Upper lobe of right lung (tissue), 1 donor: ENCODE data around the gene GRM1. TPM values are rescaled to one million over a fixed set of nuclear protein-coding genes. Genes with fewer than 3 reads are reported as not detected.

ENCODE experiments used
- ATAC-seq: fragments of 200-7000 bp; cut with Tn5 transposase; one replicate; pipeline ENCODE4 v1.9.1; 2020; ENCODE audit warnings: mild to moderate bottlenecking, moderate library complexity
- DNase-seq: peaks from one replicate; pipeline ENCODE4 v3.0.0-alpha.2; 2020
- H3K27ac ChIP-seq: fragments of 200-600 bp; one replicate; pipeline ENCODE4 v1.8.0; 2022
- H3K27me3 ChIP-seq: fragments of 200-600 bp; one replicate; pipeline ENCODE4 v1.8.0; 2022; ENCODE audit warnings: mild to moderate bottlenecking
- H3K36me3 ChIP-seq: fragments of 200-600 bp; one replicate; pipeline ENCODE4 v1.8.0; 2022
- H3K4me1 ChIP-seq: fragments of 200-600 bp; one replicate; pipeline ENCODE4 v1.8.0; 2022
- H3K4me3 ChIP-seq: fragments of 200-600 bp; one replicate; pipeline ENCODE4 v1.8.0; 2022; ENCODE audit warnings: mild to moderate bottlenecking
- H3K9me3 ChIP-seq: fragments of 200-600 bp; one replicate; pipeline ENCODE4 v1.8.0; 2022
- intact Hi-C: fragments of 100-400 bp; cut with DNase I; formaldehyde crosslinking; loops from one replicate; pipeline ENCODE4 v1.11.0; 2022
- total RNA-seq: library from RNA; stranded (reverse); fragmentation: NEBNext Ultra II Directional; extraction: Animal tissue kit (Norgen Biotek cat#: 25700); gene quantifications from one replicate; pipeline ENCODE4 v1.2.1, GENCODE V29; 2021
- TF ChIP-seq, protein P1 (sequence below): fragments of 200-600 bp; IDR thresholded peaks from one replicate; pipeline ENCODE4 v1.8.0; 2022; ENCODE audit warnings: antibody characterized with exemption
- donor health status: DM: no; HTN: yes; CAD: no; lungs with severe emphysema.

GRM1 gene
- total RNA-seq, 1 donor from 2014 or later = 0.09 TPM

DNA sequence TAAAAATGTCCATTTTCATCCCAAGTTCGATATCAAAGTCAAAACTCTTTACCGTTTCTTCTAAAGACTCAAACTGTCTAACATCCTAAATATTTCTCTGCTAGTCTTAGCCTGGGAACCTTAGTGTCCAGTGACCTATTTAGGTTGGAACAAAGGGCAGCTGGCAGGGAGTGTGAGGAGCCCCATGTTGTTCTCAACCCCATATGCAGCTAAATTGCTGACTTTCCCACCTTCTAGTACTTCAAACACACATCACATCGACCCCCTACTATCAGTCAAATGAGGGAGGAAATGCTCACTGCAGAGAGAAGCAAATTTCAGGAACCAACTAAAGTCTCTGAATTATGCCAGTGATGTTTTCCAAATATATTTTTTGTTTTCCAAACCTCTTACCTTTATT lies 322.2 kb downstream of the GRM1 start:
- no peaks in the 10 kb centered on the region for H3K36me3 ChIP-seq
- ATAC-seq = no peak
- no peaks in the 10 kb centered on the region for H3K27me3 ChIP-seq
- intact Hi-C loops = no loop called here
- no peak overlapping the region for H3K4me3 ChIP-seq
- no peak overlapping the region for H3K27ac ChIP-seq
- H3K4me1 ChIP-seq = no peaks in the 10 kb centered on the region
- no peaks in the 10 kb centered on the region for H3K9me3 ChIP-seq
- no peak for DNase-seq
- TF ChIP-seq, protein P1, sequence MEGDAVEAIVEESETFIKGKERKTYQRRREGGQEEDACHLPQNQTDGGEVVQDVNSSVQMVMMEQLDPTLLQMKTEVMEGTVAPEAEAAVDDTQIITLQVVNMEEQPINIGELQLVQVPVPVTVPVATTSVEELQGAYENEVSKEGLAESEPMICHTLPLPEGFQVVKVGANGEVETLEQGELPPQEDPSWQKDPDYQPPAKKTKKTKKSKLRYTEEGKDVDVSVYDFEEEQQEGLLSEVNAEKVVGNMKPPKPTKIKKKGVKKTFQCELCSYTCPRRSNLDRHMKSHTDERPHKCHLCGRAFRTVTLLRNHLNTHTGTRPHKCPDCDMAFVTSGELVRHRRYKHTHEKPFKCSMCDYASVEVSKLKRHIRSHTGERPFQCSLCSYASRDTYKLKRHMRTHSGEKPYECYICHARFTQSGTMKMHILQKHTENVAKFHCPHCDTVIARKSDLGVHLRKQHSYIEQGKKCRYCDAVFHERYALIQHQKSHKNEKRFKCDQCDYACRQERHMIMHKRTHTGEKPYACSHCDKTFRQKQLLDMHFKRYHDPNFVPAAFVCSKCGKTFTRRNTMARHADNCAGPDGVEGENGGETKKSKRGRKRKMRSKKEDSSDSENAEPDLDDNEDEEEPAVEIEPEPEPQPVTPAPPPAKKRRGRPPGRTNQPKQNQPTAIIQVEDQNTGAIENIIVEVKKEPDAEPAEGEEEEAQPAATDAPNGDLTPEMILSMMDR = no peak

DNA sequence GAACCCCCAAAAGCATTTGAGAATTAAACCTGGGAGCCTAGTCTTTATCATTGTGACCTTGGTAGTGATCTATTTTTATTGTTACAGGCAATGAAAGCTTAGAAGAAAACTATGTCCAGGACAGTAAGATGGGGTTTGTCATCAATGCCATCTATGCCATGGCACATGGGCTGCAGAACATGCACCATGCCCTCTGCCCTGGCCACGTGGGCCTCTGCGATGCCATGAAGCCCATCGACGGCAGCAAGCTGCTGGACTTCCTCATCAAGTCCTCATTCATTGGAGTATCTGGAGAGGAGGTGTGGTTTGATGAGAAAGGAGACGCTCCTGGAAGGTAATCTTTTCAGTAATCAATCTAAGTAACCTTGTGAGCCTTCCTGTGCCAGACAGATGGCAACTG lies 323.3 kb downstream of the GRM1 start:
- TF ChIP-seq, protein P1 = no peak
- H3K36me3 ChIP-seq = no peaks in the 10 kb centered on the region
- no peaks in the 10 kb centered on the region for H3K27me3 ChIP-seq
- intact Hi-C loops = no loop called here
- DNase-seq (no peak), ATAC-seq (no peak)
- no peaks in the 10 kb centered on the region for H3K4me1 ChIP-seq
- H3K27ac ChIP-seq = no peak overlapping the region
- no peaks in the 10 kb centered on the region for H3K9me3 ChIP-seq
- no peak overlapping the region for H3K4me3 ChIP-seq

DNA sequence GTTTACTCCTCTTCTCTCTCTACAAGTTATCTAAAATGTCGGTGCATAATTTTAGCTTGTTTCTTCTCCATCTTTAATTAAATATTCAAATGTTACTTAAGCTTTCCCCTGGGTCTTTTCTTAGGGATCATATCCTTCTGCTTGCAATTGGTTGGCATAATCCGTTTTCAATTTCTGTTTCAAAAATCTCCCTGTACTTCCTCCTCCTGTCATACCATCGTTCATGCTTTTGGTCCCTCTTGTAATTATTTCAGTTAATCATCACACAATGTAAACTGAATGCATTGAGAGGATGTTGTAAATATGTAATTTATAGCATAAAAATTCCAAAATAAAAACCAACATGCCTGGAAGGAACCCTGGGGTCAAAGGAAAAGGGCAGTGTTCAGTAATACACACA lies 325.6 kb downstream of the GRM1 start:
- no peaks in the 10 kb centered on the region for H3K4me1 ChIP-seq
- no peaks in the 10 kb centered on the region for H3K9me3 ChIP-seq
- no peak overlapping the region for H3K4me3 ChIP-seq
- intact Hi-C loops = no loop called here
- DNase-seq (no peak), ATAC-seq (no peak)
- TF ChIP-seq, protein P1 = no peak
- no peak overlapping the region for H3K27ac ChIP-seq
- H3K36me3 ChIP-seq = no peaks in the 10 kb centered on the region
- H3K27me3 ChIP-seq = no peaks in the 10 kb centered on the region

DNA sequence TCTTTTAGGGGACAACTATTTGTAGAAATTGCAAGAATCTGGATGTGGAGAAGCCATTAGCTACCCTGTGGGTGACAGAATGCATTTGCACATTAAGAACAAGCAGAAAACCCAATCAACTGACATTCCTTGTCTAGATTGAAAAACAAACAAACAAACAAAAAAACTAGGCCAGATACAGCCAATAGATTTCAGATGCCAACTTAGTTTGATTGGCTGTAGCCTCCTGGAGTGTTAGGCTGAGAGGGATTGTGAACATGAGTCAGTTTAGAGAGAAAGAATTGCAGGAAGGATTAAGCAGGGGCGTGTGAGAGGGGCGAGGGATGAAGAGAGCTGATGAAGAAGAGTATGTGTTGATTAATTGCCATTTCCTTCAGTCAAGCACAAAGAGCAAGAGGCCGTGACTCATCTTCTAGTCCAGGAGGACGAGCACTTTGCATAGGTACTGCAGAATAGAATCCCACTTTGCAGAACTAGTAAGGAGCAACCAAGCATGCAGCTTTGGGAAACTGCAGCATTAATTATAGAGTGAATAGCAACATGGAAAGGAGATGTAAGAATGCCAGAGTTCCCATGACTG lies 326.7 kb downstream of the GRM1 start:
- intact Hi-C loops = no loop called here
- Histone ChIP-seq H3K4me1 (no peaks in the 10 kb centered on the region), H3K36me3 (no peaks in the 10 kb centered on the region), H3K27ac (no peak overlapping the region), H3K4me3 (no peak overlapping the region), H3K9me3 (no peaks in the 10 kb centered on the region), H3K27me3 (no peaks in the 10 kb centered on the region)
- TF ChIP-seq, protein P1 = no peak
- ATAC-seq (no peak), DNase-seq (no peak)

DNA sequence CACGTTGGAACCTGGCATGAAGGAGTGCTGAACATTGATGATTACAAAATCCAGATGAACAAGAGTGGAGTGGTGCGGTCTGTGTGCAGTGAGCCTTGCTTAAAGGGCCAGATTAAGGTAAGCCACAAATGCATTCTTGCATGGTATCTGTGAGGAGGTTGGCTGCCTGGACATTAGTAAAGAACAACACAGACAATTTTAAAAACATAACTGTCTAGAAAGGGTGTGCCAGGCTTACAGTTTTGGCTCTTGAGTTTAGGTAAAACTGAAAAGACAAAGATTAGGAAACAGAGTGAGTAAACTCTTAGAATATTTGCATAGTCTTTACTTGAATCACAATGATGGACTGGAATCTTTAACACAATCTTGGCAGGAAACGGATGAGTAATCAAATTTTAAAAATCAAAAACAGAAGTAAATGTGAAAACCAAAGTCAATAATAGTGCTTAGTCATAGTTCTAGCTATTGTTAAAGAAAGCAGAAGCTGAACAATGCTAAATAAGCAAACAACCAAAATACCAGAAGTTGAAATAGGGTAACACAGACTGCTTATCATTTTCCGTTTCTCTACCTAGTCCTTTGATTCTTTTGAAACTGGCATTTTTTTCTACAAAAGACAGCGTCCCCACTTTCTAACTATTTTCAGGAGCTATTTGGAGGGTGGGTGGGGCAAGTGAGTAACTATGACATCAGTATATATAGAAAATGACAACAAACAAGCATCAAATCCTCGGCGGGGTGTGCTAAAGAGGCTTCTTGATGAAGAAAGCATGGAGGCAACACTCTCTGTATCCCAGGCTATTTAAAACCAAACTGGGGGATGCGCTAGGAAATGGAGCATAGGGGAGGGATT lies 328.9 kb downstream of the GRM1 start:
- no peak for DNase-seq
- TF ChIP-seq, protein P1 = no peak
- Histone ChIP-seq H3K27me3 (no peaks in the 10 kb centered on the region), H3K4me3 (no peak overlapping the region), H3K4me1 (no peaks in the 10 kb centered on the region), H3K27ac (no peak overlapping the region), H3K36me3 (no peaks in the 10 kb centered on the region), H3K9me3 (no peaks in the 10 kb centered on the region)
- ATAC-seq = peak; percentile 55
- intact Hi-C loops = no loop called here
